HG03139 (cell line): ENCODE data around the gene DOC2B.
"Not testable (repeated sequence)": the region's sequence is repeated elsewhere in the genome, so short reads cannot be mapped to it uniquely, and the experiment has no call there.

ENCODE experiments used
- ATAC-seq: cut with Tn5 transposase; IDR thresholded peaks from one replicate; pipeline ENCODE4 v1.9.1; 2021; ENCODE audit not compliant: unreplicated experiment

The DOC2B gene

GRCh38 chr17:213286-214105, 32.0 kb upstream of the DOC2B start:
- no peak for ATAC-seq

- ATAC-seq, result no peak
Measured at GRCh38 chr17:210402-210801, 29.0 kb upstream of the DOC2B start.

GRCh38 chr17:208429-208828, 27.0 kb upstream of the DOC2B start:
- ATAC-seq, result no peak

- no peak for ATAC-seq
Measured at GRCh38 chr17:207775-208174, 26.3 kb upstream of the DOC2B start.

GRCh38 chr17:206941-207560, 25.6 kb upstream of the DOC2B start:
- no peak for ATAC-seq

- ATAC-seq, result not testable (repeated sequence)
Measured at GRCh38 chr17:206484-206883, 25.0 kb upstream of the DOC2B start.

GRCh38 chr17:205817-206216, 24.4 kb upstream of the DOC2B start:
- no peak for ATAC-seq

GRCh38 chr17:205148-205669, 23.8 kb upstream of the DOC2B start:
- no peak for ATAC-seq

- no peak for ATAC-seq
Measured at GRCh38 chr17:204427-205147, 23.1 kb upstream of the DOC2B start.

- no peak for ATAC-seq
Measured at GRCh38 chr17:202501-202951, 21.1 kb upstream of the DOC2B start.

- ATAC-seq, result not testable (repeated sequence)
Measured at GRCh38 chr17:201736-202135, 20.3 kb upstream of the DOC2B start.

GRCh38 chr17:201257-201656, 19.8 kb upstream of the DOC2B start:
- not testable (repeated sequence) for ATAC-seq

GRCh38 chr17:200586-200985, 19.1 kb upstream of the DOC2B start:
- no peak for ATAC-seq

GRCh38 chr17:199806-200545, 18.5 kb upstream of the DOC2B start:
- no peak for ATAC-seq

- no peak for ATAC-seq
Measured at GRCh38 chr17:199191-199604, 17.7 kb upstream of the DOC2B start.

- ATAC-seq, result not testable (repeated sequence)
Measured at GRCh38 chr17:198225-198624, 16.8 kb upstream of the DOC2B start.

GRCh38 chr17:197352-197751, 15.9 kb upstream of the DOC2B start:
- ATAC-seq, result no peak

- ATAC-seq, result no peak
Measured at GRCh38 chr17:194828-195602, 13.6 kb upstream of the DOC2B start.

- ATAC-seq, result no peak
Measured at GRCh38 chr17:193841-194806, 12.7 kb upstream of the DOC2B start.
